ENCODE data around the gene SLU7.

GRCh38 chr5:160418561-160419457 lies at the start of gene SLU7:
- TF ChIP-seq, protein P1, sequence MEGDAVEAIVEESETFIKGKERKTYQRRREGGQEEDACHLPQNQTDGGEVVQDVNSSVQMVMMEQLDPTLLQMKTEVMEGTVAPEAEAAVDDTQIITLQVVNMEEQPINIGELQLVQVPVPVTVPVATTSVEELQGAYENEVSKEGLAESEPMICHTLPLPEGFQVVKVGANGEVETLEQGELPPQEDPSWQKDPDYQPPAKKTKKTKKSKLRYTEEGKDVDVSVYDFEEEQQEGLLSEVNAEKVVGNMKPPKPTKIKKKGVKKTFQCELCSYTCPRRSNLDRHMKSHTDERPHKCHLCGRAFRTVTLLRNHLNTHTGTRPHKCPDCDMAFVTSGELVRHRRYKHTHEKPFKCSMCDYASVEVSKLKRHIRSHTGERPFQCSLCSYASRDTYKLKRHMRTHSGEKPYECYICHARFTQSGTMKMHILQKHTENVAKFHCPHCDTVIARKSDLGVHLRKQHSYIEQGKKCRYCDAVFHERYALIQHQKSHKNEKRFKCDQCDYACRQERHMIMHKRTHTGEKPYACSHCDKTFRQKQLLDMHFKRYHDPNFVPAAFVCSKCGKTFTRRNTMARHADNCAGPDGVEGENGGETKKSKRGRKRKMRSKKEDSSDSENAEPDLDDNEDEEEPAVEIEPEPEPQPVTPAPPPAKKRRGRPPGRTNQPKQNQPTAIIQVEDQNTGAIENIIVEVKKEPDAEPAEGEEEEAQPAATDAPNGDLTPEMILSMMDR (IDR thresholded peaks at IDR 0.05): no peak
- peak in 1 of 2 donors; percentile 79 for TF ChIP-seq POLR2A (IDR thresholded peaks at IDR 0.05)
